ENCODE results near the gene SLC8A1.

DNA sequence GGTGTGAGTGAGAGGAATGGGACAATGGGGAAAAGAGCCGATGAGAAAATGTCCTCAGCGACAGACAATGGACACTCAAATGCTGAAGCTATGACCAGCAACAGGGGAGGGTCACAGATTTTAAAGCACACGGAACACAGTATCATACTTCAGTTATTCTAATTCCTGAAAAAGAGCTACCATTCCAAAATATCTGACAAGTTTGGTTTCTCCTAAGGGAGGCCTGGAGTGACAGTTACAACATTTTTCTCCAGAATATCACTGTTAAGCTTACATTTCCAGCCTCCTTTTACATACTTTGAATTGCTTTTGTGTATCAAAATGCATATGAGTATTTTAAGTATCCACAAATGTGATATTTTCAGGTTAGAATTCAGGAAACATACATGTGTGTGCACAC lies 351.2 kb downstream of the SLC8A1 start:
- no peak for TF ChIP-seq SIN3A (IDR thresholded peaks at IDR 0.05; ENCODE audit: borderline replicate concordance, low read depth, low read length)
- TF ChIP-seq, protein P1, sequence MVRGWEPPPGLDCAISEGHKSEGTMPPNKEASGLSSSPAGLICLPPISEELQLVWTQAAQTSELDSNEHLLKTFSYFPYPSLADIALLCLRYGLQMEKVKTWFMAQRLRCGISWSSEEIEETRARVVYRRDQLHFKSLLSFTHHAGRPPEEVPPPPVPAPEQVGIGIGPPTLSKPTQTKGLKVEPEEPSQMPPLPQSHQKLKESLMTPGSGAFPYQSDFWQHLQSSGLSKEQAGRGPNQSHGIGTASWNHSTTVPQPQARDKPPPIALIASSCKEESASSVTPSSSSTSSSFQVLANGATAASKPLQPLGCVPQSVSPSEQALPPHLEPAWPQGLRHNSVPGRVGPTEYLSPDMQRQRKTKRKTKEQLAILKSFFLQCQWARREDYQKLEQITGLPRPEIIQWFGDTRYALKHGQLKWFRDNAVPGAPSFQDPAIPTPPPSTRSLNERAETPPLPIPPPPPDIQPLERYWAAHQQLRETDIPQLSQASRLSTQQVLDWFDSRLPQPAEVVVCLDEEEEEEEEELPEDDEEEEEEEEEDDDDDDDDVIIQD (CRISPR knock-in tag; IDR thresholded peaks at IDR 0.05; ENCODE audit: low read depth), result no peak
- TF ChIP-seq TBL1XR1 (IDR thresholded peaks at IDR 0.05; ENCODE audit: borderline replicate concordance, low read length, partially characterized antibody), result no peak
- no peak for TF ChIP-seq MTA3 (CRISPR knock-in tag; IDR thresholded peaks at IDR 0.05)
- TF ChIP-seq, protein P2, sequence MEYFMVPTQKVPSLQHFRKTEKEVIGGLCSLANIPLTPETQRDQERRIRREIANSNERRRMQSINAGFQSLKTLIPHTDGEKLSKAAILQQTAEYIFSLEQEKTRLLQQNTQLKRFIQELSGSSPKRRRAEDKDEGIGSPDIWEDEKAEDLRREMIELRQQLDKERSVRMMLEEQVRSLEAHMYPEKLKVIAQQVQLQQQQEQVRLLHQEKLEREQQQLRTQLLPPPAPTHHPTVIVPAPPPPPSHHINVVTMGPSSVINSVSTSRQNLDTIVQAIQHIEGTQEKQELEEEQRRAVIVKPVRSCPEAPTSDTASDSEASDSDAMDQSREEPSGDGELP (IDR thresholded peaks at IDR 0.05; ENCODE audit: borderline replicate concordance, low read depth), result no peak
- no peak for TF ChIP-seq POLR2AphosphoS5 (IDR thresholded peaks at IDR 0.05; ENCODE audit: low read depth, low read length)
- no peak for TF ChIP-seq GLI4 (CRISPR knock-in tag; IDR thresholded peaks at IDR 0.05; ENCODE audit: borderline replicate concordance)
